Mucosa of descending colon (tissue), 3 donors: ENCODE data around the gene GALNTL6. TPM values are rescaled to one million over a fixed set of nuclear protein-coding genes. Genes with fewer than 3 reads are reported as not detected.

ENCODE experiments used
- ATAC-seq: fragments of 200-7000 bp; cut with Tn5 transposase; one replicate; pipeline ENCODE4 v1.9.1; 2020; ENCODE audit warnings: mild to moderate bottlenecking, moderate library complexity
- DNase-seq, 3 donors: peaks; one replicate each; pipeline ENCODE4 v3.0.0-alpha.2; 2020
- H3K36me3 ChIP-seq: fragments of 200-600 bp; one replicate; pipeline ENCODE4 v1.8.0; 2021; ENCODE audit warnings: low read depth, mild to moderate bottlenecking
- H3K4me1 ChIP-seq: fragments of 200-600 bp; one replicate; pipeline ENCODE4 v1.8.0; 2021; ENCODE audit warnings: low read depth, mild to moderate bottlenecking
- H3K4me3 ChIP-seq: fragments of 200-600 bp; one replicate; pipeline ENCODE4 v1.8.0; 2021; ENCODE audit warnings: mild to moderate bottlenecking
- H3K9me3 ChIP-seq: fragments of 200-600 bp; one replicate; pipeline ENCODE4 v1.8.0; 2021; ENCODE audit warnings: mild to moderate bottlenecking
- CTCF ChIP-seq: fragments of 200-600 bp; IDR thresholded peaks from one replicate; pipeline ENCODE4 v1.8.0; 2022; ENCODE audit warnings: antibody characterized with exemption, mild to moderate bottlenecking
- intact Hi-C, 2 donors: fragments of 100-400 bp; cut with DNase I in 1 of 2; cut with micrococcal nuclease in 1 of 2; formaldehyde crosslinking; loops; one replicate each; pipeline versions ENCODE4 v1.11.0 to v1.11.1; 2022; cut with DNase I, micrococcal nuclease
- total RNA-seq, 3 donors: library from RNA; stranded (reverse); fragmentation: NEBNext Ultra II Directional in 2 of 3; extraction: Animal tissue kit (Norgen Biotek cat#: 25700) in 2 of 3; gene quantifications; one replicate each; pipeline versions ENCODE4 v1.2.1 to v1.2.4, GENCODE V29; 2021 to 2023
- donor health status: DM: no; HTN: no; CAD: no; lungs with moderate emphysema.
- donor health status: DM: no; HTN: no; CAD: no.
- donor health status: DM: no; HTN: yes; CAD: no.

GALNTL6 gene
- total RNA-seq, 3 donors from 2014 or later = 0.12 to 0.27 (median 0.19) TPM

- H3K4me3 ChIP-seq = no peak overlapping the region
- intact Hi-C loops = no loop called here
- no peaks in the 10 kb centered on the region for H3K9me3 ChIP-seq
- ATAC-seq (peak; percentile 68), DNase-seq (no peak)
- TF ChIP-seq CTCF = no peak
- peaks cover 6% of the 10 kb centered on the region for H3K4me1 ChIP-seq
- no peaks in the 10 kb centered on the region for H3K36me3 ChIP-seq
Measured at GRCh38 chr4:172978848-172979247, 1165.6 kb downstream of the GALNTL6 start.

- peak; percentile 74 for ATAC-seq
- H3K4me1 ChIP-seq = peaks cover 6% of the 10 kb centered on the region
Measured at GRCh38 chr4:172979332-172979731, 1166.1 kb downstream of the GALNTL6 start.

GRCh38 chr4:172980219-172980618, 1167.0 kb downstream of the GALNTL6 start:
- Histone ChIP-seq H3K9me3 (no peaks in the 10 kb centered on the region), H3K4me1 (peaks cover 6% of the 10 kb centered on the region), H3K4me3 (no peak overlapping the region), H3K36me3 (no peaks in the 10 kb centered on the region)
- intact Hi-C loops = no loop called here
- ATAC-seq (no peak), DNase-seq (no peak)
- no peak for TF ChIP-seq CTCF

More at GRCh38 chr4:172979332-172979731, 1166.1 kb downstream of the GALNTL6 start:
- TF ChIP-seq CTCF = no peak
- no peaks in the 10 kb centered on the region for H3K9me3 ChIP-seq
- H3K4me3 ChIP-seq = no peak overlapping the region
- no peaks in the 10 kb centered on the region for H3K36me3 ChIP-seq
- intact Hi-C loops = no loop called here
- DNase-seq = no peak

GRCh38 chr4:172982151-172982590, 1169.0 kb downstream of the GALNTL6 start:
- TF ChIP-seq CTCF = no peak
- Histone ChIP-seq H3K9me3 (no peaks in the 10 kb centered on the region), H3K36me3 (no peaks in the 10 kb centered on the region), H3K4me1 (peaks cover 6% of the 10 kb centered on the region), H3K4me3 (no peak overlapping the region)
- DNase-seq (no peak), ATAC-seq (peak; percentile 76)
- intact Hi-C loops = no loop called here

GRCh38 chr4:172983014-172983413, 1169.8 kb downstream of the GALNTL6 start:
- no peaks in the 10 kb centered on the region for H3K9me3 ChIP-seq
- intact Hi-C loops = no loop called here

More at GRCh38 chr4:172983014-172983413, 1169.8 kb downstream of the GALNTL6 start:
- Histone ChIP-seq H3K36me3 (no peaks in the 10 kb centered on the region), H3K4me1 (peaks cover 6% of the 10 kb centered on the region), H3K4me3 (no peak overlapping the region)
- DNase-seq (no peak), ATAC-seq (no peak)
- no peak for TF ChIP-seq CTCF
